DMS53 treated with DMSO at 0.1 percent for 48 hours (cell line): ENCODE results near the gene NEDD9.

Experiments used
- DNase-seq: peaks from one replicate; lab custom pipeline; 2025; ENCODE audit not compliant: unreplicated experiment; lab: John Stamatoyannopoulos, UW

The NEDD9 gene, protein sequence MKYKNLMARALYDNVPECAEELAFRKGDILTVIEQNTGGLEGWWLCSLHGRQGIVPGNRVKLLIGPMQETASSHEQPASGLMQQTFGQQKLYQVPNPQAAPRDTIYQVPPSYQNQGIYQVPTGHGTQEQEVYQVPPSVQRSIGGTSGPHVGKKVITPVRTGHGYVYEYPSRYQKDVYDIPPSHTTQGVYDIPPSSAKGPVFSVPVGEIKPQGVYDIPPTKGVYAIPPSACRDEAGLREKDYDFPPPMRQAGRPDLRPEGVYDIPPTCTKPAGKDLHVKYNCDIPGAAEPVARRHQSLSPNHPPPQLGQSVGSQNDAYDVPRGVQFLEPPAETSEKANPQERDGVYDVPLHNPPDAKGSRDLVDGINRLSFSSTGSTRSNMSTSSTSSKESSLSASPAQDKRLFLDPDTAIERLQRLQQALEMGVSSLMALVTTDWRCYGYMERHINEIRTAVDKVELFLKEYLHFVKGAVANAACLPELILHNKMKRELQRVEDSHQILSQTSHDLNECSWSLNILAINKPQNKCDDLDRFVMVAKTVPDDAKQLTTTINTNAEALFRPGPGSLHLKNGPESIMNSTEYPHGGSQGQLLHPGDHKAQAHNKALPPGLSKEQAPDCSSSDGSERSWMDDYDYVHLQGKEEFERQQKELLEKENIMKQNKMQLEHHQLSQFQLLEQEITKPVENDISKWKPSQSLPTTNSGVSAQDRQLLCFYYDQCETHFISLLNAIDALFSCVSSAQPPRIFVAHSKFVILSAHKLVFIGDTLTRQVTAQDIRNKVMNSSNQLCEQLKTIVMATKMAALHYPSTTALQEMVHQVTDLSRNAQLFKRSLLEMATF

DNA sequence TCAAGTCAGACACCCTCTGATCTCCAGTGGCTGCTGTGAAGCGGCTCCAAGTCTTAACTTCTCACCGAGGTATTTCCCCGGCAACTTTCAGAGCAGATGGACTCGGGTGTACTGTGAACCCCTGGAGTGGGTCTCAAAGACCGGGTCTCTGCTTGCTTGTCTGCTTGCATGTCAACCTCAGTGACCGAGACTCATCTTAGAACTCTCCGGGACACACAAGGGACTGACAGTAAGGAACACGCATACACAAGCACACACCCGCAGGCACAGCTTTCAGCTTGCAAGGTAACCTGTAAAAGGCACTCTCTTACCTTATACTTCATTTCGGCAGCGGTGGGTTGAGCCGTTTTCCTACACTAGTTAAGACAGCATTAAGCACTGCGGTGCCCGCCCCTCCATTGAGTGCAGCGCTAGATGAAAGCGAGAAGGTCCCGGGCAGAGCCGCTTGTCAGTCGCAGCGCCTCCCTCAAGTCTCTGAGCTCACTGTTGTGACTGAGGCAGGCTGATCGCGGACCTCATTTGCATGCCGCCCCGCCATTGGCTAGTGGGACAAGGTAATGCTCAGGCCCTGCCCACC is at the start of gene NEDD9:
TSS of gene NEDD9 (minus strand) at position 476 of the 577 bp plus-strand sequence. CDS start at position 323, 153 bp downstream.
- DNase-seq = peak; percentile 90

DNA sequence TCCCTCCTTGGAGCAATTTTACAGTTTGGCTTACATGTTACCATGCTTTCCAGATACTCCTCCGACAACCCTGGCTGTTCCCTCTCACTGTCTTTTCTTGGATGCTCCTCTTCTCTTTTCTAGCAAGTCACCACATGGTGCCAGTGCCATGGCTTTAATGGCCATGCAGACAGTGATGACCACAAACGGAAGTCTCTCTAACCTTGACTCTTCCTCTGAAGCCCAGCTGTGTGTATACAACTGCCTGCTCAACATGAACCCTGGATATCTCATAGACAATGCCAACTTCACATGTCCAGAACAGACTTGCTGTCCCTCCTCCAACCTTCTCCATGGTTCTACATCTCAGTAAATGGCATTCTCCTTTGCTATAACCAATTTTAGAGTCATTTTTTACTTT is 49.8 kb upstream of the NEDD9 start:
- DNase-seq = no peak

DNA sequence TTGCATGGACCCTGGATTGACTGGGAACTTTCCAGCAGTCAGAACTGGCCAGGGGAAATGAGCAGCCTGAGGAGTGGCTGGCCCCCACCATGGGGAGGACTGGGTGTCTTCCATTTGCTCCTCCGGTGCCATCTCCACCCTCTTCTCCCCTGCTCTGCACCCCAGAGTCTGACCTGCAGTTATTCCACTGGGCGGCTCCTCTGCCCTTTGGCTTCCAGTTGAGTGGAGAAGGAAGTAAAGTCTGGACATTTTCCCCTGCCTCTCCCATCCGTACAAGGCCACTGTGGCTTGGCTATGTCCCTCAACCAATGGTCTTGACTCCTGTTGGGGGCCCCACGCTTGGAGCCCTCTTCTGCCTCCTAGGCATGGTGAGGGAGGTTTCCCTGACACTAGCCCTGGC is 47.9 kb upstream of the NEDD9 start:
- DNase-seq = no peak

DNA sequence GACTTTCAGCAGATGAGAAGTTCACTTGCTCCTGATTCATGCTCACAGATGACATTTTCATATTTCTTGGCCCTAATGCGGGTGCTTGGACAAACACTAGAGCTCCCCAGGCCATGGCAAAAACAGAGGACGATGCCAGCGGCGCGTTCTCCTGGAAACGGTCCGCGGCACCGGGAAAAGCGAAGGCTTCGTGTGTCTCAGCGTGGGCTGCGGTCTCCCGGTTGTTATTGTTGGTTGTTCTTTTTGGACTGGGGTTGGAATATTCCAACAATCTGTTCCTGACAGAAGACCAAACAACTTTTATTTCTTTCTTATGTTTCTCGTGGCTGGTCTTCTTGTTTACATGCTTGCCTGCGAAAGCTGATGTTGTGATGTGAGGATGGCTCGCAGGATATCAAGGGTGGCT is 46.8 kb upstream of the NEDD9 start:
- DNase-seq = no peak

DNA sequence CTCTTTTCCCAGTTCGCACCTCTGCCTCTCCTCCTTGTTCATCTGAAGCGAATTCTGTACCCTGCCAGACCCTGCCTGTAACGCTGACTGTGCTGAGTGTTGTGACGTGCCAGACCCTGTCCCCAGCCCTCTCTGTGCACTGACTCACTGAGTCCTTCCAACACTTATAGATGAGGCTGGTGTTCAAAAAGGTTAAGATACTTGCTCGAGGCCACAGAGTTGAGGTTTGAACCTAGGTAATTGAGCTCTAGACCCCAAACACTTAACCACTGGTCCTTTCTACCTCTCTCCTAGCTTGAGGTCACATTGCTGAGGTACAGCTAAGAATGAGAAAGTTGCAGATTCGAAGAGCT is 45.7 kb upstream of the NEDD9 start:
- DNase-seq = no peak

DNA sequence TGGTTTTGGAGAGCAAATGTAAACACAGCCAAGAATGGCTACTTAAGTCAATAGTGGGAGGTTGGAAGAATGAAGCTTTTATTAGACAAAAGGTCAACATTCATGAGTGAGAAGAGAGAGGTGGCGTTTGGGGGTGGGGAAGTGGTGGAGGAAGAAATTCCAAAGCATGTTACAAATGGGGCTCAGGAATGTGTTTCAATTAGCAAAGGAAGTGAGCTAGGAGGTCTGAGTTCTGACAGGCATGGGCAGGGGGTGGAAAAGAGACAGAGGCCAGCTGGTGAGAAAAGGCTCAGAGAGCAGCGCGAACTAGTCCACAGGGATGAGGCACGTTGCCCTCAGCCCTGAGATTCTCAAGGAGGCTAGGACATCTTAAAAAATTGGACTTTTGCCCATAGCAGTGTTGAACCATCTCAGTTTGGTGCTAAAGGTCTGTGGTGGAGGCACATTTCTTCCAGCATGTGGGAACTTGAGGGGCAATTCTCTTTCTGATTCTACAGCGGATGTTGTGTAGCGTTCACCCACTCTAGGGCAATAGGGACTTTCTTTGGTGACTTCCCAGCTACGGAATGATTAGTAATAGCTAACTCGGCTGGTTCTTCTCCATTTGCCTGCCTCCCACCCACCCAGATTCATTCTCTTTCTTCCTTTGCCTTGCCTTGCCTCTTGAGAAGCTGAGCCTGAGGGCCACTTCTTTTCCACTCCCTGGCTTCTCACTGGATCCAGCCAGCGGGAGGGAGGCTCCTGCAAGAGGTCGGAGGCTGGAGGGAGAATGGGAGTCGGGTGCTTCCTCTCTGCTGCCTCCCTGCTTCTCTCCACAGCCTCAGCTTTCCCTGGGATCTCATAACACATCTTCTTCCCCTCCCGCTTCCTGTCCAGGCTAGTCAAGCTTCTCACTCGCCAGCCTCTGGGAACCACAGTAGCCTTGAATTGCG is 45.1 kb upstream of the NEDD9 start:
- DNase-seq = peak; percentile 45

DNA sequence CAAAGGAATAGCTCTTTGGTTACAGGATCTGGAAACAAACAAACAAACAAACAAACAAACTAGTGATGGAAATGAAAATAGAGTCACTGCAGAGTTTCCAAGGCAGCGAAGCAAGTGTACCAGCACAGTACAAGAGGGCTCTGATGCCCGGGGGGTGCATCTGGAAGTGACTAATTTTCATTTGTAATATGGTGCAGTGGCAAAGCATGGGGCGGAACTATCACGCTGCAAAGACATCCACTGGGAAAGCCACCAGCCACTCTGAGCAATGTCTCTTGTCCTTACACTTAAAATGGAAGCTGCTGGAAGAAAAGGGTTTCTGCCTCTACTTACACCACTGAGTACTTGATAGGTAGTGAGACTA is 44.4 kb upstream of the NEDD9 start:
- DNase-seq = no peak

DNA sequence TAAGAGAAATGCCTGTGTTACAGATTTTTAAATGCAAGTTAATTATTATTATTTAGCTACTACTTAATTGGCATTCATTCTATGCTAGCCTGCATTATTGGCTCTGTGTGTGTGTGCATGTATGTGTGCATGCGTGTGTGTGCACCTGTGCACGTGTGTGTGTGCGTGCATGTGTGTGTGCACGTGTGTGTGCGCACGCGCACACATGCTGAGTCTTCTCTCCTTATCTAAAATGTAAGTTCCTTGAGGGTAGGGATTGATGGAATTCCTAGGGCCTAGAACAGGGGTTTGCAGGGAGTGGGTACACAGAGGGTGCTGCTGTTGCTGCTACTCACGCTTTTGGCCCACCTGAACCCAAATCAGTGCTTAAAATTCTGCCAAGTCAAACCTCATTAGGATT is 43.8 kb upstream of the NEDD9 start:
- DNase-seq = no peak

DNA sequence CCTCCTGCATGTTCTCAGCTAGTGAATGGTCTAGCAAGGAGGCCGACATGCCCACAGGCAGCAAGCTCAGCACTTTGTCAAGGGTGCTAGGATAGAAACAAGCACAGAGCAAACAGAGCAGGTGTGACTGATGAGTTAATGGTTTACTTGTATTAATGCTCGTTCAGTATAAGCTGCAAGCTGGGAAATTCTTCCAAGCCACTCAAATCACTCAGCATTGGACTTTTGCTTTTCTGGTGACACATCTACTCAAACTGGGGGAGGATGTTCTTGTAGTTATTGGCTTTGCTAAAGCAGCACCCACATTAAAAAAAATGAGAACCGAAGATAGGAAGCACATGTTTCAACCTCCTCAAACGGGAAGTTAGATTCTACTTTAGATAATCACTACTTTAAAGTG is 43.1 kb upstream of the NEDD9 start:
- DNase-seq = peak; percentile 91

DNA sequence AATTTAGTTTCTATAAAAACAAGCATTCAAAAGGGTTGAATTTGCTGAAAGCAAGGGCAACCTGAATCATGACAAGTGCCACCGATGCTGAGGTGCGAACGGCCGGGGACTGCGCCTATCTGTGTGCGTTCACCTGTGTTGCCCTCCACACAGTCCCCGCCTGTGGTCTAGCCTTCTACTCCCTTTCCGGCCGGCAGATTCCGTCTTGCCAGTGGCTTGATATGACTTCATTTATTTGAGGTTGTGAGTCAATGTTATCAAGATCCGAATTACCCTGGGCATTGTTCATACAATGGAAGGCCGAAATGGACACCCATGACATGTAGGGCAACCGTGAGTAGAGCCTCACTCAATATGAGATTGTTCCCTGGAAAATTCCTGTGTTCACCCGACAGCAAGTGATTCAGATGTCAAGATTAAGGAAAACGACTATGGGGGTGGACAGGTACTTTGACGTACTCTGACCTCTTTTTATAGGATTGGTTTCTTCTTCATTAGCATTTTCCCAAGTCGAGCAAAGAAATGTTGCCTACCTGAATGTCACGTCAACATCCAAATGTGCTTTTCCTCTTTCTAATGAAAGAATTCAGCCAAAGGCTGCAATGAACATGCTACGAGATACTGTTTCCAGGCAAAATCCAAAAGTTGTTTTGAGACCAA is 41.1 kb upstream of the NEDD9 start:
- no peak for DNase-seq

DNA sequence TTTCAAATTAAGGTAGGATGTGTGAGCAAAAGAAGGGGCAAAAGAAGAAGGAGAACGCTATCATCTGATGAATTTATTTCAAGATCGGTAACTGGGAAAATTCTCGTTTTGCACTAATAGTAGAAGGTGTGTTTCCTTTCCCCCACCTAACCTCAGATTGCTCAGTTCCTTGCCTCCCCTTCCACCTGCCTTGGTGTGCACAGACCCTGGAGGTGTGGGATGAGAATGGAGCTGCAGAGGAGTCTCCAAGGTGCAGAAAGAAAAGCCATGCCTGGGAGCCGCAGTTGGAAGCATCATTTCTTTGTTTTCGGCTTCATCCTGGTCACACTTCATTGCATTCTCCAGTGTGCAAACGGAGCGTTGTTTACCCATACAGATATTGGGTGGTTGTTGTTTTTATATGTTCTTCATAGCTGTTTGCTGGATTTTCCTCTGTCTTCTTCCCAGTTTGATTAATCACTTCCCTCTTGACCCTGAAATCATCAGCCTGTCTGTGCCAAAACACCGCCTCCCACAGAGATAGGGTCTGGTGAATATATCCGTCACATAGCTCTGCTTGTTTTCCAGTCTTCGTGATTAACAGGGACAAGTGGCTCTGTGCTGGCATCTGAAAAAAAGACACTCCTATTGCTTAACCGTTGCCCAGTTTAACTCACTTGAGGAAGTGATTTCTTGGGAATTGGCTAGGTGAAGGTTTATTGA is 40.2 kb upstream of the NEDD9 start:
- DNase-seq = peak; percentile 64

DNA sequence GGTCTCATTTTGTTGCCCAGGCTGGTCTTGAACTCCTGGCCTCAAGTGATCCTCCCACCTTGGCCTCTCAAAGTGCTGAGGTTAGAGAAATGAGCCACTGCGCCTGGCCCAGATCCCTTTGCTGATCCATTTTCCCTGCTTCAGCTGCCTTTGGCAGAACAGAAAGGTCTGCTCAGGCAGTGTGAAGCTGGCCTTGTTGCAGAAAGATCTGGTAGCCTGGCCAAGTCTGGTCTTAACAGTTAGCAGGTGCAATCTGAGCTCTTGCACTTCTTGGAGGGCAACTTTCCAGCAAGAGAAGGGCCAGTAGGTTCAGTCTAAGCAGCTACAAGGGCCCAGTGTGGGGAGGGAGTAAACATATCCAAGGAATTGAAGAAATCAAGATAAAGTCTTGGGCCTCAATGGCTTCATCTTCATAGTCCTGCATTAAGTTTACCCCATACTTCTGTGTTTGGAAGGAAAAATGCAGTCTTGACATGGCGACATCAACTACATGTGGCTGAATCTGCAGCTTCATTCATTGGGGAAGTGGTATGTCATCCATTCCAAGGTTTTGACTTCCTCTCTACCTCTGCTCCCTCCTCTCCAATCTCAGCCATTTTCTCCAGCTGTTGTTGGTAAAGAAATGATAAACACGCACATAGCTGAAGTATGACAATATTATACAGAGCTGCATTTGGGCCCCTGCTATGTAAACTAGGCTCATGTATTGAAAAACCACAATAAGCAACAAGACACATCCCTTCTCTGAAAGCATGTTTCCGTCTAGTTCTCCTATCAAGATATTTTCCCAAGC is 39.0 kb upstream of the NEDD9 start:
- DNase-seq = no peak

DNA sequence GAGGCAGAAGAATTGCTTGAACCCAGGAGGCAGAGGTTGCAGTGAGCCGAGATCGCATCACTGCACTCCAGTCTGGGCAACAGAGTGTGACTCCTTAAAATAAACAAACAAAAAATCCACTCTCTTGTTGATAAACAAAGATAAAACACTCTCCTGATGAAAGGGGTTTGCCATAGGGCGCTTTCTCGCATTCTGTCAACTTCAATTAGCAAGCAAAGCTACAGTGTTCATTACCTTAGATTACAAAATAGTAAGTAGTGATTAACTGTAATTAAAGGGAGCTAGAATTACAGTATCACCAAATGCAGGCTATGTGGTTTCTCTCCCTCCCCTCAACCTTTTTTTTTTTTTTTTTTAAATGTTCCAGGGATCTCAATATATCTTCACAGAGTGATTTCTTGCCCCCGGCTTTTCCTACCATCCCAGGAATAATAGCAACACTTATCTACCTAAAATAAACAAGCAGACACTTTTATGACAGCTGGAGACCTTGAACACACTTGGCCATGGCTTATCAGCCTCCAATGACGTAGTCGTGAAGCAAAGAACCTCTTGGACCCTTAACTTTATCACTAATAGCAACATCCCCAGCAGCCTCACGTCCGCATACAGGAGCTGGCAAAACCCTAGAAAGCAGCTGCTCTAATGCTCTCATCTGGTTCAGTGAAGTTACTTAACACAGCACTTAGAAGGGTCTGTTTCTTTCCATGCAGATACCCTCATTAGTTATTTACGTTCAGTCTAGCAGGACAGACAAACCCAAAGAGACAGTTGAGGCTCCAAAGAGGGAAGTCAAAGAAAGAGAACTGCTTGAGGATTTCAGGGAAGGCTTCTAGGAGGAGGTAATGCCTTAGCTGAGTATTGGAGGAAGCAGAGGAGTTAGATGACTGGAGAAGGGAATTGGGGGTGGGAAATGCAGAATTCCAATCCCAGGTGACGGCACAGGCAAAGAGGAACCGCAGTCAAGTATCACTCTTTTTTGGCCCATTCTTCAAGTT is 37.9 kb upstream of the NEDD9 start:
- DNase-seq = peak; percentile 43

DNA sequence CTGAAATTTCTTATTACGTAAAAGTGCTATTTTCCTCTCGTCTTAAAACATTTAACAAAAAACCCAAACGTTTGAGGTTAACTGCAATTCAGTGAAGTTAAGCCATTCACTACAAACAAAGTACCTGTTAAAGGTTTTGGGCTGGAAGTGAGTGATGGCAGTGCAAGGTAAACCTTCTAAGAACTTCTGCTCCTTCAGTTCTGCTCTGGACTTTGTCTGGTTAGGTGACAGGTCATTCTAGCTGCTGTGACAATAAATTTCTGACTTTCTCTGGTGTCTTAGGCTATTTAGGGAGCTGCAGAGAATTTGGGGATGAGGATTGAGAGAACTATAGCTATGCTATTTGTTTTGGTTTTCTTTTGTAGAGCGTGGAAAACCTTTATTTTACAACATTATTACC is 36.5 kb upstream of the NEDD9 start:
- no peak for DNase-seq

DNA sequence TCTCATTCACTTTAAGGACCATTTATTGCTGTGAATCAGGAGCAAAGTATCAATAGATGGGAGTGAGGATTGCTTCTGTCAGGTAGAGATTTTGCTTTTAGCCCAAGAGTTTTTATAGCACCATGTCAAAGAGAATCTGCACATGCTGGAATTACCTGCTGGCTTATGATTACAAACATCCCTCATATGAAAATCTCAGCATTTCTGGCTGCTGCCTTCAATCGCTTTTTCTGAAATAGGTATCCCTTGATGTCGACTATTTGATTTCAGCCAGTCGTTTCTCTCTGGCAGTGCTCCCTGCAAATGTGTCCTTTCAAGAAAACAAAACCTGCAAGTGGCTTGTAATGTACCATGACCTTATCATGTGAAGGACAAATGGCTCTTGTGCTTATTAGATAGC is 34.5 kb upstream of the NEDD9 start:
- DNase-seq = no peak

DNA sequence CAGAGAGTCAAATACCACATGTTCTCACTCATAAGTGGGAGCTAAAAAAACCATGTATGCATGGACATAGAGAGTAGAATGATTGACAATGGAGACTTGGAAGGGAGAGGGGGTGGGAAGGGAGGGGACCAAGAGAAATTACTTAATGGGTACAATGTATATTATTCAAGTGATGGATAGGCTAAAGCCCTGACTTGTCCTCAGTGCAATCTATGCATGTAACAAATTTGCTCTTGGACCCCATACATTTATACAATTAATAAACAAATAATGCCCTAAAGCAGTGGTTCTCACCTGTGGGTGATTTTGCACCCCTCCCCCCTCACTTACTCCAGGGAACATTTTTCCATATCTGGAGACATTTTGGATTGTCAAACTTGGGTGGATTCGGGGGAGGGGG is 33.5 kb upstream of the NEDD9 start:
- no peak for DNase-seq

DNA sequence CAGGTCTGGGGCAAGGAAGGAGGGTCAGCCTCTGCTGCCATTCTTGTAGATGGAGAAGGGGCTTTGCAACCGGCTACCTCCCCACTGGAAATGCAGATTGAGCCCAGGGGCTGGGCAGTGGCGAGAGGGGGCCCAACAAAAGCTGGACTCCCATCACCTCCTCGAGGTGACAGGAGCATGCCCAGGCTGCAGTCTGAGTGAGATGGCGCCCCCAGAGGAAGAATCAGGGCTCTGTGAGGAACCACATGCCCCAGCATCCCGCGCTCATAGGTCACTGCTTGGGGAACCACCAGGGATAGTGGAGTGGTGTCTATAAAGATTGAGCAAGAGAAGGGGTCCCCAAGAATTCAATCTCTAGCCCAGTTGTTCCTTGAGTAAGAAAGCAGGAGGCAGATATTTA is 31.6 kb upstream of the NEDD9 start:
- DNase-seq = no peak

DNA sequence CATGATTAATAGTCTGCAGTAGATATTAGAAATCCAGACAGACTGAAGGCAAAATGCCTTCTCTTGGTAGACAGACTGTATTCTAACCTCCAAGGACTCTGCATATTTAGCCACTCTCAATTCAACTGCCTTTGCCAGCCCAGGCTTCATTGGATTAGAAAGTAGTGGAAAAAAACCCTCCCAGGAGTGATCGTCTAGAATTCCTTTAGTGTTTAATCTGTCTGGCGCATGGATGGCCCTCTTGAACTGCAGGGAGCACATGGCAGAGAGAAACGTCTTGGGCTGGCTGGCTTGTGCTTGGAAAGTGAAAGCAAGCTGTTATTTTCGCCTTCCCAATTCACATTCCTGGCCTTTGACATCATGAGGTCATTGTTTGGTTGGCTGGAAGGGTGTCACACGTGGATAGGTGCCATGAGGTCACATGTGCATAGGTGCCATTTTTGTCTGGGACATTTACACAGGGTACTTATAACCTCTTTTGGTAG is 30.9 kb upstream of the NEDD9 start:
- DNase-seq = peak; percentile 10
